Stimulated activated naive B cell treated with anti-CD40 and anti-IgM and Interleukin-4, amounts not matched to agents 10 μg/mL and 1 μg/mL and 100 μg/mL, for 72 hours (primary cell): ENCODE data around the gene PIGH.

Experiments used
- ATAC-seq, 2 donors: fragments of 150-1000 bp; cut with Tn5 transposase; replicated peaks; 2 replicates each; pipeline ENCODE4 v1.10.0; 2021; ENCODE audit warnings: moderate library complexity in 1 of 2
- DNase-seq: peaks from one replicate; pipeline ENCODE4 v3.0.0; 2021
- H3K27ac Mint-ChIP-seq: one replicate; pipeline ENCODE4 v1.8.0; 2022; ENCODE audit warnings: mild to moderate bottlenecking, mixed read lengths
- H3K27me3 Mint-ChIP-seq, 2 donors: one replicate each; pipeline ENCODE4 v1.8.0; 2022; ENCODE audit warnings: mixed read lengths in 2 of 2
- H3K36me3 Mint-ChIP-seq, 2 donors: one replicate each; pipeline ENCODE4 v1.8.0; 2022; ENCODE audit warnings: mixed read lengths in 2 of 2, mild to moderate bottlenecking in 1 of 2
- H3K4me1 Mint-ChIP-seq, 2 donors: one replicate each; pipeline ENCODE4 v1.8.0; 2022; ENCODE audit warnings: mixed read lengths in 2 of 2, mild to moderate bottlenecking in 1 of 2
- H3K4me3 Mint-ChIP-seq, 2 donors: one replicate each; pipeline ENCODE4 v1.8.0; 2022; ENCODE audit warnings: mild to moderate bottlenecking in 2 of 2, mixed read lengths in 2 of 2, moderate library complexity in 1 of 2
- H3K9me3 Mint-ChIP-seq, 2 donors: one replicate each; pipeline ENCODE4 v1.8.0; 2022; ENCODE audit warnings: mixed read lengths in 2 of 2, mild to moderate bottlenecking in 1 of 2

Gene PIGH

DNA sequence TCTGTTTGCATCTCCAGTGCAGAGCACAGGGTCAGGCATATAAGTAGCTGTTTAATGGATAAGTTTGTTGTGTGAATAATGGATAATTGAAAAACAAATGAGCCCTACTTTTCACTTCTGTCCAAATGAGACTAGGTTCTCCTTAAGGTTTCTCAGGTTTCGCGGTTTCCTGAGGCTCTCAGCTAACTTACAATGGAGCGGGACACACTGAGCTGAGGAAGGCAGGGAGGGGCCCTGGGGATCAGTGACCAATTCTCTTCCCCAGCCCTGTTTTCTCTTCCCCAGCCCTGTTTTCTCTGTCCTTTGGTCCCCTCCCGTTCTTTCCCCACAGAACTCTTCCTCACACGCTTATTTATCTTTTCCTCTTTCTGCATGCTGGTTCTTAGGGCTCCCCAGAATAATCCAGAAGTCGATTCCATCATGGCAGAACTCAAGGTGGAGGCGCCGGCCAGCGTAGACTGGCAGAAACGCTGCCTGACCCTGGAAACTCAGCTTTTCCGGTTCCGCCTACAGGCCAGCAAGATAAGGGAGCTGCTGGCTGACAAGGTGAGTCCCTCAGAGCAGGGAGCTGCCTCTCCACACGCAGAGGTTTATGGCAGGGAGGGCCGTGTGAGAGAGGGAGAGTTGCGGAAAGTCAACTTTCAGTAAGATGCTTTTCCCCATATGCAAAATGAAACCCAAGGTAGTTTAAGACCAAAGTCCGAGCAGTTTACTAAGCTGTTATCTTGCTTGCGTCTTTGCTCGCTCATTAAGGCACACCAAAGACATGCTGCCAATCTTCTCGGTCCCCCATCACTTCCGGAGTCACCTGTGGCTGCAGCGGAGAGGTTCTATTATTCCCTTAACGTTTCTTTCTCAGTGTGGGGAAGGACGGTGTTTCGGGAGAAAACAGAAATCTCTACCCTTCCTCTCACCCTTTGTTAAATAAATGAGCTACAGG, 58.4 kb downstream of the PIGH start:
- DNase-seq (no peak), ATAC-seq (peak; percentile 44 to 54)
- Mint-ChIP-seq H3K9me3 (peaks cover 5 to 7% of the 10 kb centered on the region in 2 donors), H3K27ac (no peak overlapping the region), H3K27me3 (peaks cover 40 to 59% of the 10 kb centered on the region in 2 donors), H3K4me1 (peaks cover 8 to 14% of the 10 kb centered on the region in 2 donors), H3K36me3 (no peaks in the 10 kb centered on the region), H3K4me3 (peak overlapping the region; percentile 57 to 67)
